GM21526 (cell line): ENCODE data around the gene SDK1.

ENCODE experiments used
- ATAC-seq: cut with Tn5 transposase; IDR thresholded peaks from one replicate; pipeline ENCODE4 v1.9.1; 2021; ENCODE audit warnings: moderate library complexity; ENCODE audit not compliant: unreplicated experiment, low FRiP score

The SDK1 gene

DNA sequence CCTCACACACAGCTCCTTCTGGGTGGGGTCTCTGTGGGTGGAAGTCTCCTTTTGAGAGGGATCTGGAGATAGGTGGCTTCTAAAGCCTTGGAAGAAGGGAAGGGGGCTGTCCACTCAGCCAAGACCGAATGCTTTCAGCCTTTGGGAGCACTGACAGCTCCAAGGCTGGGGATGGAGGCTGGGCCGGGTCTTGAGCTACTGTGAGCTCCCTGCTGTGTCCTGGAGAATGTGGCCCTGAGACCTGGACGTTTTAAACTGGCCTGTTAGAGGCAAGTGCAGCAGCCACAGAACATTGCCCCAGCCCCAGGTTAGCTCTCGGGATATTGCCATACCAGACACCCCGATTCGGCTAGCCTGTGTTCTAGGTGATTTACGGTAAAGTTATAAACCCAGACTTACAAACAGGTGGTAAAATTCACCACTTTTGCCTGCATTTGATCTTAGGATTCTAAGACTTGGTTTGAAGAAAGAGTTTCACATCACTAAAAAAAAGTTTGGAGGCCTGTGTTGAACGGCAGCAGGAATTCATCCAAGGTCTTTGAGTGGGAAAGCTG, 832.5 kb downstream of the SDK1 start:
- no peak for ATAC-seq

DNA sequence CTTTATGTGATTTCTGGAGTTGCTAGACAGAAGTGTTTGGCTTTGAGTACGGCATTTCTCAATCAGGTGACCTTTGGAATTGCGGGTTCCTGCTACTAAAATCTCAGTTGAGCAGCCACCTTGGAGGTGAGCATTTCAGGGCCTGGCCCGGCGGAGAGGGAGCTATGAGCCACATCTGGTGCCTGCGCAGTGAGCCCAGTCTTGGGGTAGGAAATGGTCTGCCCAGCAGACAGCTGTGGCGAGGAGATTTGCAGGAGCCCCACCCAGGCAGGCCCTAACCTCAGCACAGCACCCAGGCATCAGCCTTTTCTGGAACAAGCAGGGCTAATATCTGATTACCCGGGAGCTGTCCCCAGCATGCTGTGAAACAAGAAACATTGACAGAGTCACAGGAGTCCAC, 833.2 kb downstream of the SDK1 start:
- ATAC-seq: no peak

DNA sequence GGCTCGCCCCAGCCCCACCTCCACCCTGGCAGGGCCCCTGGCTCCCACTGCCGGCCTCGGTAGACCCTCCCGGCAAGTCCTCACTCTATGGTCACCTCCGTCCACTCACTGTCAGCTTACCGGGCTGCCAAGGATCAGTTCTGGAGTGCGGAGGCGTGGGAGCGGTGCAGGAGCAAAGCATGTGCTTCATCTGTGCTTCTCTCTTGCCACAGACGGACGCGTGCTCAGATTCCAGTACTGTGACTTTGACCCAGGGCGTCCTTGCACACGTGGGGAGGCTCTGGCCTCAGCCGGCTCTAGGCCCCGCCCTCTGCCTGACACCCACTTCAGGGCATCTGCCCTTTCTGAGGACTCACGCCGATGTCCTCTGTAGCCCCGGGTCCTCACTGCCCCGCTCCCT, 833.6 kb downstream of the SDK1 start:
- ATAC-seq: no peak

DNA sequence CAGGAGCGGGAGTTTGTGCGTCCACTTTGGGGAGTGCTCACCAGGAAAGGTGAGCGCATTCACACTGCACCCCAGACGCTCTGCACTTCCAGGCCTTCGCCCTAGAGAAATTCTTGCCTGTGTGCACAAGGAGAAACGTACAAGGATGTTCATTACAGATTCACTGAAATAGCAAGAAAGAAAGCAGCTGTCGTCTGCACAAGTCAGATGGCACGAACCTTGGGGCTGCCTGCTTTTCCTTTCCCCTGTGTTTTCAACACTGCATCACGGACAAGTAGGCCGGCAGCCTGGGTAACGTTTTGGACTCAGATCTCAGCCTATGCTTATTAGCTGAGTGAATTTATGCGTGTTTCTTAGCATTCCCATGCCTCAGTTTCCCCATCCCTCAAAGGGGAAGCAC, 834.2 kb downstream of the SDK1 start:
- no peak for ATAC-seq

DNA sequence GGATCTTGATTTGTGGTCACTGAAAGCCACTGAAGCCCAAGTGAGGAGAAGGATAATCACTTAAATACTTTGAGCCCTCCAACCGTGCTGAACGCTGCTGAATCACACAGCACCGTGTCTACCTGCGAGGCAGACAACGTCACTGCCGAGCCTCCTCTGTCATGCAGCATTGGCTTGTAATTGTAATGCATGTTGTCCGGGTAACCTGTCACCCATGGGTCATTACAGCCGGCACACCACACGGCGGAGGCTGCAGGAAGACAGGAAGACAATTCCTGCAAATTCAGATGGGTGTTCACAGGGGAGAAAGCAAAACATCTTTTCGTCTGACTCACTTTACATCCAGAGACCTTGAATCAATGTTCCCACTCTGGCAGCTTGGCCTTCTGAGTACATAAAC, 835.0 kb downstream of the SDK1 start:
- no peak for ATAC-seq

DNA sequence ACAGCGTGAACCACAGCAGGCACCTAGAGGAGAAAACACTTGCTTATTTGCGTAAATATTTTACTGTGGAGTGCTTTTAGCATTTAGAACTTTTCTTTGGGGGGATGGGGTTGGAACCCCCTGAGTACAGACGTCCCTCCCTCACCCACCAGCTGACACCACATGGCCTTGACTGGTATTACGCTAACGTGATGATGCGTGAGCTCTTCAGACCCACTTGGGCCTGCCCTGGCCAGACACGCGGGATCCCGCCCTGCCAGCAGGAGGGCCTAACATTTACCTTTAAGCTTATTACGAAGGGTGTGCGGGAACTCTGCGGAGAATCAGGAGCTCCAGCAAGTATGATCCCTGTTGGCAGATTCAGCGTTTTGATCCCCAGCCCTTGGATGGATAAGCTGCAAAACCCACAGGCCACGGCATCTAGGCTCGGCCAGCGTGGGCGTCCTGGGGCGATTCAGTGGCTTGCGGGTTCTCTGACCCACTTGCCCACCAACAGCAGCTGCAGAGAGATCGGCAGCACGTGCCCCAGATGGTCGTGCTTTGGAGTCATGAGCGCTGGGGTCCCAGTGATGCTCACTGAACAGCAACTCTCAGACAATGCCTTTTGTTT, 835.6 kb downstream of the SDK1 start:
- no peak for ATAC-seq

DNA sequence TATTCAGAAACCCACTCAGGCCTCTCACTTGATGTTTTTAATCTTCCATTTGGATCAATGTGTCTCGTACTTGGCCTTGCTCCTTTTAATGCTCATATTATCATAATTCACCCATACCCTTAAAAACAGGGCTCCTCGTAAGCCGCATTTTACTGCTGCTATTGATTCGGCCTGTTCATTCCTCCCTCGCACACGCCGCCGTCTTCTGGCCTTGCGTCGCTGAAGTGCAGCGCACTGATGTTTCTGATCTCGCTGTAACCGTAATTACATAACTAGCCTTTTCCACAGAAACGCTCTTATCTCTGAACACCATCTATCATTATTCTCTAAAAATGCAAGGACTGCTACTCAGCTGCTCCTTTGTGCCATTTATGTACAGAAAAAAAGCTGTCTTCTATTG, 836.5 kb downstream of the SDK1 start:
- ATAC-seq: no peak

DNA sequence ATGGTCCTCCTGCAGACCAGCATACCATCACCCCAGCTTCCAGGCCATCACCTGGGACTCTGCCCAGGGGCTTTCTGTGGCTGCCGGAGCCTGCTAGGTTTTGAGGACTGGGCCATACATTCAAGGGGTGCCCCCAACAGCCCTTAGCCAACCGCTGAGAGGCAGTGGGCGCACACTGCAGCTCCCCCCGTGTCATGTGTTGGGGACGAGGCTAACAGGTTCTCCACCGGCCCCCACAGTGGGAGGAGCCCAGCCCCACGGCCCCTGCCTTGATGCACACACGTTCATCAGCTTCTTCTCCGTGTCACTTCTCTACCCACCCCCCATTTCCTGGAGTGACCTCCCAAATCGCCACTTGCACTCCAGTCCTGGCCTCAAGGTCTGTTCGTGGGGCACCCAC, 837.8 kb downstream of the SDK1 start:
- no peak for ATAC-seq

DNA sequence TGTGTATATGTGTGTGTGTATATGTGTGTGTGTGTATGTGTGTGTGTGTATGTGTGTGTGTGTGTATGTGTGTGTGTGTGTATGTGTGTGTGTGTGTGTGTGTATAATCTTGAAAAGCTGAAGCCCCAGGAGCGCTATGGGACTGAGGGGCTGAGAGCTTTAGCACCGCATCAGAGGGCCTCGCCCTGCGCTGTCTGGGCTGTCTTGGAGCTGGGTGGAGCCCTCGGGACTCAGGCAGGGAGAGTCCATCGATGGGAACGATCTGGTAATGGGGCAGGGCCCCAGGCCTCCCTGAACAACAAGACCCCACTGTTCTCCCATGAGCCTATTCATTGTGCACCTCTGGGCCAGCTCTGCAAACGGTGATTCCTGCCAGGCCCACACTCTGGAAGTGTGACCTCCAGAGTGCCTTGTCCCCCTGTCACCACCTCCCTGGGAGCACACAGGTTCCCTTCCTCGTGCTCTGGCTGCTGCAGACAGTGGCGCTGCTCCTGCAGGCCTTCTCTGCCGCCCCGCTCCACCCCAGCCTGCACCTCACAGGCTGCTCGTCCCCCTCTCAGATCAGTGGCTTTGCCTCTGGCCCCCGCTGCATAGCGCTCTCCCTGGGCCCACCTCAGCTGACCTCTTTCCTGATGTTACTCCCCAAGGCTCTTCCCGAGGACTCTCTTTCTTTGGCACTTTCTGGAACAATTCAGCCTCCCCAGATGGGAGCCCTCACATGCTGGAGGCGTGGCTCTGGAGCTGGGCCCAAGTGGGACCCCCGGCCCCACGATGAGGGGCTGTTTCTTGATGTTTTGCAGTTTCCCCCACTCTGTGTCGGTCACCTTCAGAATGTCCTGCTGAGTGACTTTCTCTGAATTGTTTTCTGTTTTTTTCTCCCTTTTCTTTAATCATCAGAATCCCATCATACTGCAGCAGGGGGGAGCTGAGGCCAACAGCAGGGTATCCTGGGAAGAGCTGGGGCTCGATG, 838.9 kb downstream of the SDK1 start:
- no peak for ATAC-seq

DNA sequence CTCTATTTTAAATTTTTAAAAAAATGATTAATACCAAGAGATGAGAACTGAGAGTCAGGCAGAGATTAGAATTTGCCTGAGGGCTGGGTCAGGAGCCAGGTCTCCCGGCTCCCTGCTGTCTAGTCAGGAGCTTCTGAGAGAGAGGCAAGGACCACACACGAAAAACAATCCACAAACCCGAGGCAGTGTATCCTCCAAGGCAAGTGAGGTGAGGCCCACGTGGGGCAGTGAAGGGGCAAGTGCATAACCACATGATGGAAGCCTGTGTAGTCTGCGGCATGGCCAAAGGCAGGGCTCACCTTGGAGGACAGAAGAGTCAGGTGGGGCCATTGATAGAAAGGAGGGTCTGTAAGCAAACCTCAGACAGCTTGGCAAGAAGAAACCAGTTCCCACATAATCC, 839.9 kb downstream of the SDK1 start:
- no peak for ATAC-seq

DNA sequence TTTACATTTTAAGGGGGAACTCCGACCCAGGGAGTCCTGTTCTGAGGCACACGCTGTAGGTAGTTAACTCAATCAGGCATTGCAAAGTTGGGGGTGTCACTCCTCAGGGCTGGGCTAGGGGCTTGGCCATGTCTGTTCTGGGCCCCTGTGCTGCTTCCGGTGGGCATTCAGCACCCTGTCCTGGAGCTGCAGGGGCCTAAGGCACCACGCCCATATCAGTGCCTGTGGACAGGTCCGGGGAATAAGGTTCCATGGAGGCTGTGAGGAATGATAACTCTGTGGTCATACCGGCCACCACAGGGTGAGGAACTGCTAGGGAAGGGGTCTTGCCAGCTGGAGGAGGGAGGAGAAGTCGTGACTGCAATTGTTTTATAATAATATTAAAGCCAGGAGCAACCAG, 842.0 kb downstream of the SDK1 start:
- ATAC-seq: no peak

DNA sequence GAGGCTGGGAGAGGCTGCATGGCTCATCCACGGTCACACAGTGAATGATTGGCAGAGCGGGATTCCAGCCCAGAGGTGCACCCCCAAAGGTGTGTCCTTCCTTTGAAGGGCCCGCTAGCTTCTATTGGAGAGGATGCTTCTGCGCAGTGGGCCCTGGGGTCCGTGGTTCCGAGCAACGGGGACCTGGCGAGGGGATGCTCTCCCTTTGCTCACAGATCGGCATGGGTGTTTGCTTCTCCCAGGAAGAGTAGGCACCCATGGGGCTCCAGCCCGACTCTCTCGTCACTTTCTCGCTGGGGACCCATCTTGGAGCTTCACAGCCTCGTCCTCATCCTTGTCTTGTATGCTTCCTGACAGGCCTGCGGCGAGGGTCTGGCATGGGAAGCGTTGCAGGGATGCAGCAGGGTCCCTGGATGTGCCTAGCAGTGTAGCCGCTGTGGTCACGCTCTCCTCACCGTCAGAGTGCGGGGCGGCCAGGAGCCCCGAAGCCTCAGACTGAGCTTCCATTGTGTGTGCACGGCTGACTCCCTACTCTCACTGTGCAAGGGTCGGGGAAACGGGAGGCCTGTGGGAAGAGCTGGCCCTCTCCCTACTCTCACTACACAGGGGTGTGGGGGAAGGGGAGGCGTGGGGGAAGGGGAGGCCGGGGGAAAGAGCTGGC, 842.6 kb downstream of the SDK1 start:
- ATAC-seq: no peak

DNA sequence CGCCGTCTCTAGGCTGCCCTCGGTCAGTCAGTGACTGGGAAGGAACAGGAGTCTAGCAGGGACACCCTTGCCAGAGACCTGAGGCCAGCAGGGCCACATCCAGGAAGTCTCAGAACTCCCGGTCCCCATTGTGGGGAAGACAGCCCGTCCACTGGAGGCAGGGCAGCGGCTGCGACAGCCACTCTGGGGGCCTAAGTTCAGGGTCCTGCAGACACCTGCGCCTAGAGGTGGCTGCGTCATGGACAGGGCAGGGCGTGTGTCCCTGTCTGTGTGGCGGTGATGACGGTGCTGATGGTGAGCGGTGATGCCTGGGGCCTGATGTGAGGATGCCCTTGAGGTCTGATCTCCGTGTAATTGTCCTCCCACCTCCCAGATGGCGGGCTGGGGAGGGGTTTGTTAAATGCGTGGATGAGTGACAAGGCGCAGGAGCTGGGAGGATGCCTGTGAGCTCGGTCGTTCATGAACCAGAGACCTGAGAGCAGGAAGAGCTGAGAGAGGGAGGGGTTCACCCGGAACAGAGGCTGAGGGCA, 843.2 kb downstream of the SDK1 start:
- no peak for ATAC-seq

DNA sequence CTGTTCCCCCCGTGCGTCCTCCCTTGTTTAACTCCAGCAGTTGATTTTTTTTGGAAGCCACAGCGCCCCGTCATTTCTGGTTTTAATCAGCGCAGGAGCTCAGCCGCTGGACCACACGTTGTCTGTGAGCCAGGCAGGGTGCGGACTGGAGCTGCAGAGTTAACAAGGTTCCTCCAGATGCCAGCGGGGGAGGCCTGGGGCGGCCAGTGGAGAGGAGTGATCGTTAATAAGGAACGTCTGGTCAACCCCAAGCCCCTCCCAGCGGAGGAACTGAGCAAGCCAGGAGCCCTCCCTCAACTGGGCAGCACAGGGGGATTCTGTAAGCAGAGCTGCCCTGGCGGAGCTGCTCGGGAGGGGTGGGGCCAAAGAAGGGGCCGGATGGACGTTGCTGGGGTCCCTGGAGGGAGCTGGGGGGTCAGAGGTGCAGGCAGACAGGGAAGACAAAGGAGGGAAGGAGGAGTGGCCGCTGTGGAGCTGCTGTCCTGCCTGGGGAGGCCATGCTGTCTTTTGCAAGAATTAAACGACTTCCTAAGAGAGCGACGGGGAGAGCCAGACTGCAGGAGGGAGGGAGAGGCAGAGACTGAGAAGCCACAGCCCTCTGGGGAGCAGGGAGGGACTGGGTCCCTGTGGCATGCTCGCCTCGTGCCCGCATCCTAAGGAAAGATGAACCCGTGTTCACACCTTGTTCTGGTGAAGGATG, 843.9 kb downstream of the SDK1 start:
- ATAC-seq: no peak

DNA sequence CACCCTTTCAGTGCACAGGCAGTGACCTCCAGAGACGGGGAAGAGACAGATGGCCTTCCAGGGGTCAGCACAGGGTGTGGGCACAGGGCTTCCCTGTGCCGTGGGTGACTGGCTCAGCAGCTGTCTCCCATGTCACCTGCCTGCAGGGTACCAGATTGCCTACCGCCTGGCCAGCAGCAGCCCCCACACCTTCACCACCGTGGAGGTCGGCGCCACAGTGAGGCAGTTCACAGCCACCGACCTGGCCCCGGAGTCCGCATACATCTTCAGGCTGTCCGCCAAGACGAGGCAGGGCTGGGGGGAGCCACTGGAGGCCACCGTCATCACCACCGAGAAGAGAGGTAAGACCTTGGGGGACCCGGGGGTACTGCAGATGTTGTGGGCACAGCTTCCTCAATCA, 844.5 kb downstream of the SDK1 start:
- no peak for ATAC-seq

DNA sequence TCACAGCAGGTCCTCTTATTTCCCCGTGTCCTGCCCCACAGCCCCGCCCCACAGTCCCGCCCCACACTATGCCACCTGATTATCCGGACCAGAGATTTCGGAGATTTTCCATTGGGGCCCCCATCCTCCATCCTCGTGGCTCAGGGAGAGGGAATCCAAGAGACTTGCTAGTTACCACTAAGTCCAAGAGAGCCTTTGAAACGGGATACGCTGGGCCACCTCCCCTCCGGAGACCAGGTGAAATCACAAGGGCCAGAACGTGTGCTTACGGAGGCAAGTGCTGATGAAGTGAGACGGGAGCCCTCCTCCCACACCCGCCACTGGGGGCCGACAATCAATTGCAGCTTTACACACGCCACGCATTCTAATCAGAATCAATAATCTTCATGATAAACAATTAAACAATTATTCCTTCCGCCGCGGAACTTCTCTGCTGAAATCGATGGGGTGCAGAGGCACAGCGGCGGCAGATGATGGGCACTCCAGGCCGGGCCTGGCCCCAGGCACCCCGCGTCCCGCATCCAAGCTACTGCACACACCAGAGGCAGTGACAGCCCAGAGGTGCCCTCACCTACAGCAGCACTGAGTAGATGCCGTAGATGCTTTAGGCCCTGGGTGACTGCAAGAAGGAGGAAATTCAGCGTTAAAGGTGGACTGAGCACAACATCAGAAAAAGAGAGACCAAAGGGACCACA, 847.0 kb downstream of the SDK1 start:
- ATAC-seq: no peak

DNA sequence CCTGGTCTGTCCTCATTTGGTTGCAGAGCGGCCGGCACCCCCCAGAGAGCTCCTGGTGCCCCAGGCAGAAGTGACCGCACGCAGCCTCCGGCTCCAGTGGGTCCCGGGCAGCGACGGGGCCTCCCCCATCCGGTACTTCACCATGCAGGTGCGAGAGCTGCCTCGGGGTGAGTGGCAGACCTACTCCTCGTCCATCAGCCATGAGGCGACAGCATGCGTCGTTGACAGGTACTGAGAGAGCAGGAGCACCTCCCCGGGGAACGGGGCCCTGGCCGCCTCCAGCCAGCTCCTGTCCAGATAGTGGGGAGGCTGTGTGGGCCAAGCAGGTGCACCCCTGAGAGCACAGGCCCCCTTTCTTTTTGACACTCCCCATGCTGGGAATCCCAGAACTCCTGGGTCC, 848.2 kb downstream of the SDK1 start:
- ATAC-seq: no peak

DNA sequence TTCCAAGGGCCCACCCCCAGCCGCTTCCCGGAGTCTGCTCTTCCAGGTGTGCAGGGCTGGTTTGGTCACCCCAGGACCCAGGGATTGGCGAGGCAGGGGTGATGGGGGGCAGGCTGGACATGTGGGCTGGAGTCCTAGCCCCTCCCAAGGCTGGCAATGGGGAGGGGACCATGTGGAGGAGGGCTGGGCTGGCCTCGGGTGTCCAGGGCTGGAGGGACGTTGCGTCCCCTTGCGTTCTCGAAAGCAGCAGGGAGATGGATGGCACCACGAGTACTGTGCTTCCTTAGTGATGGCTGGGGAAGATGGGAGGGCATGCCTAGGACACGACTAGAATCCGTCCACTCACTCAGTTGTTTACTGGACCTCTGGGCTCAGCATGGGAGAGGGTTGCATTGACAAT, 848.6 kb downstream of the SDK1 start:
- ATAC-seq: no peak

DNA sequence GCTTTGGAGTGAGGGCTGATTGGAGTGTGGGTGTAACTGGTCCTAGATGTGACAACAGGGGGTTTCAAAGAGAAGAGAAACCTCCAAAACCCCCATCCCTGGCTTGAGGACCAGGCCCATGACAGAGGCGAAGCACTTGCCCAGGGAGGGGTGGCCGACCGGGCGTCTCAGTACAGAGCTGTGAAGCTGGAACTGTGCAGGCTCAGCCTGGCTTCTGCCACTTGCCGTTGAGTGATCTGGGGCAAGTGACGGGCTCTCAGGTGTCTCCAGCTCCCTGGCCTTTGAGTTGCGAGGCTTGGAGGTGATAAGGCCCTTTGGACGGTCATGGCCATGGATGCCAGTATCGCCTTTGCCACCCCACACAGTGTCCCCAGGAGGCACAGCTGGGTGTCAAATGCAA, 849.7 kb downstream of the SDK1 start:
- no peak for ATAC-seq

DNA sequence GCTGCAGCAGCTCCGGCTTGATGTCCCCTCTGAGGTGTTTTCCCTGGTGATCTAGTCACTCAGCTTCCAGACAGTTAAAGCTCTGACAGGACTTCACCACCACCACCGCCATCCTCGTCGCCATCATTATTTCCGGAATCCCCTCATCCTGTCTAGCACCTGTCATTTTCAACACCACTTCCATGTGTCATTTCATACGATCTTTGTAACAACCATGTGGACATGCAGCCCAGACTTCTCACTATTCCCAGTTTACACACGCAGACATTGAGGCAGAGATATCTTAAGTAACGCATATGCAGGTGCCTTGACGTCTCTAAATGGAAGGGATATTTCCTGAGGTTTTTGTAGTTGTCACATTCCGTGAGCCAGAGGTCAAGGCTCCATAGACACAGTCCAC, 850.5 kb downstream of the SDK1 start:
- ATAC-seq: no peak
